ENCODE measurements around the gene CCR6.

DNA sequence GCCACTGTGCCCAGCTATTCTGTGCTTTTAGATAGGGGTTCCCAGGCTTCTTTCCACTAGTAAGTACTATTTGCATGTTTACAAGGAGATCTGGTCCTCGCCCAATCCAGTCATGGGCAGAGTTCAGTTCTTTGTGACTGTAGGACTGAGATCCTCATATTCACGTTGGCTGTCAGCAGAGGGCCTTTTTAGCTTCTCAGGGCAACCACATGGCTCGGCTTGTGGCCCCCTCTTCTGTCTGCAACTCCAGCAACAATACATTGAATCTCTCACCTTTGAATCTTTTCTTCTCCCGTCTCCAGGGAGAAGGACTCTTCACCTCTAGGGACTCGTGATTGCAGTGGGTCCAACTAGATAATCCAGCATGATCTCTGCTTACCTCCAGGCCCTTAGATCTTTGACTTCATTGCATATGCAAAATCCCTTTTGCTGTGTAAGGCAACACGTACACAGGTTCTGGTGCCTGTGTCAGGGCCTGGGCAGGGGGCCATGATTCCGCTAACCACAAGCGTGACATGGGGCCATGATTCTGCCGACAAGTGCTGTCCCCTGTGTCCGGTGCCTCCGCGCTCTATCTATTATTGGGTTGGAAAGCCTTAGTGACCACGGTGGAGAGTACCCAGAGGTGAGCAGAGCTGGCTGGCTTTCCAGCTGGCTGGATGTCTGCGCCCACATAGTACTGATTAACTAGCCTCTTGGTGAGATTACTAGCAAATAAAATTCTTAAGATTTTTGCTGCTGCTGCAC, 5.1 kb downstream of the CCR6 start:
- TF ChIP-seq, protein P1, sequence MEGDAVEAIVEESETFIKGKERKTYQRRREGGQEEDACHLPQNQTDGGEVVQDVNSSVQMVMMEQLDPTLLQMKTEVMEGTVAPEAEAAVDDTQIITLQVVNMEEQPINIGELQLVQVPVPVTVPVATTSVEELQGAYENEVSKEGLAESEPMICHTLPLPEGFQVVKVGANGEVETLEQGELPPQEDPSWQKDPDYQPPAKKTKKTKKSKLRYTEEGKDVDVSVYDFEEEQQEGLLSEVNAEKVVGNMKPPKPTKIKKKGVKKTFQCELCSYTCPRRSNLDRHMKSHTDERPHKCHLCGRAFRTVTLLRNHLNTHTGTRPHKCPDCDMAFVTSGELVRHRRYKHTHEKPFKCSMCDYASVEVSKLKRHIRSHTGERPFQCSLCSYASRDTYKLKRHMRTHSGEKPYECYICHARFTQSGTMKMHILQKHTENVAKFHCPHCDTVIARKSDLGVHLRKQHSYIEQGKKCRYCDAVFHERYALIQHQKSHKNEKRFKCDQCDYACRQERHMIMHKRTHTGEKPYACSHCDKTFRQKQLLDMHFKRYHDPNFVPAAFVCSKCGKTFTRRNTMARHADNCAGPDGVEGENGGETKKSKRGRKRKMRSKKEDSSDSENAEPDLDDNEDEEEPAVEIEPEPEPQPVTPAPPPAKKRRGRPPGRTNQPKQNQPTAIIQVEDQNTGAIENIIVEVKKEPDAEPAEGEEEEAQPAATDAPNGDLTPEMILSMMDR (conservative IDR thresholded peaks at IDR 0.05 in 1 of 2, IDR thresholded peaks at IDR 0.05 in 1 of 2; ENCODE audit: low read depth in 1 of 2, low read length in 2 of 2): no peak
- TF ChIP-seq EZH2 (IDR thresholded peaks at IDR 0.05; ENCODE audit: low read length, missing control alignments): no peak
